Measurements from ENCODE around the gene SLC17A5. TPM values are rescaled to one million over a fixed set of nuclear protein-coding genes. Genes with fewer than 3 reads are reported as not detected.
A peak's percentile ranks its signal among the peaks of the same experiment; 100 is the strongest.

Gene SLC17A5
- total RNA-seq, 1 donor from 2014 or later: 7.5 TPM

GRCh38 chr6:73664701-73665100 lies 10.9 kb upstream of the SLC17A5 start:
- peaks cover 22% of the 10 kb centered on the region for H3K27me3 Mint-ChIP-seq
- intact Hi-C loops (cut with micrococcal nuclease): no loop called here
- POLR2A ChIA-PET: no interaction called here
- CTCF ChIA-PET: interaction anchor here (3.3 kb wide), 1 partner anchor 11 kb away, joined by 14 read pairs; no protein-coding TSS in a partner anchor
- no peak for TF ChIP-seq CTCF (IDR thresholded peaks at IDR 0.05)
- DNase-seq (no peak), ATAC-seq (ENCODE audit: low read depth) (no peak)
- H3K4me1 Mint-ChIP-seq: no peaks in the 10 kb centered on the region
- no peaks in the 10 kb centered on the region for H3K9me3 Mint-ChIP-seq
- H3K4me3 Mint-ChIP-seq: no peak overlapping the region
- H3K36me3 Mint-ChIP-seq (ENCODE audit: low read depth): no peaks in the 10 kb centered on the region
- H3K27ac Mint-ChIP-seq: no peak overlapping the region

- ATAC-seq (ENCODE audit: low read depth) (no peak), DNase-seq (no peak)
- no peak overlapping the region for H3K27ac Mint-ChIP-seq
- CTCF ChIA-PET: no interaction called here
- peaks cover 19% of the 10 kb centered on the region for H3K4me1 Mint-ChIP-seq
- no peaks in the 10 kb centered on the region for H3K9me3 Mint-ChIP-seq
- TF ChIP-seq CTCF (IDR thresholded peaks at IDR 0.05): no peak
- POLR2A ChIA-PET: no interaction called here
- H3K27me3 Mint-ChIP-seq: no peaks in the 10 kb centered on the region
- H3K36me3 Mint-ChIP-seq (ENCODE audit: low read depth): peaks cover 8% of the 10 kb centered on the region
- intact Hi-C loops (cut with micrococcal nuclease): no loop called here
- no peak overlapping the region for H3K4me3 Mint-ChIP-seq
Observed at GRCh38 chr6:73657201-73657600, 3.4 kb upstream of the SLC17A5 start.

GRCh38 chr6:73656531-73657145 lies 2.8 kb upstream of the SLC17A5 start:
- CTCF ChIA-PET: no interaction called here
- Mint-ChIP-seq H3K9me3 (no peaks in the 10 kb centered on the region), H3K4me1 (peaks cover 21% of the 10 kb centered on the region), H3K27ac (no peak overlapping the region), H3K36me3 (ENCODE audit: low read depth) (peaks cover 8% of the 10 kb centered on the region), H3K4me3 (no peak overlapping the region), H3K27me3 (no peaks in the 10 kb centered on the region)
- intact Hi-C loops (cut with micrococcal nuclease): no loop called here
- TF ChIP-seq CTCF (IDR thresholded peaks at IDR 0.05): no peak
- ATAC-seq (ENCODE audit: low read depth) (no peak), DNase-seq (no peak)
- POLR2A ChIA-PET: no interaction called here

- Mint-ChIP-seq H3K27me3 (no peaks in the 10 kb centered on the region), H3K9me3 (no peaks in the 10 kb centered on the region), H3K4me3 (peak overlapping the region; percentile 98), H3K27ac (peak overlapping the region; percentile 93), H3K36me3 (ENCODE audit: low read depth) (peaks cover 11% of the 10 kb centered on the region), H3K4me1 (peaks cover 21% of the 10 kb centered on the region)
- CTCF ChIA-PET: no interaction called here
- DNase-seq (no peak), ATAC-seq (ENCODE audit: low read depth) (no peak)
- POLR2A ChIA-PET: interaction anchor here (0.6 to 3.4 kb wide), 4 partner anchors 134 to 194 kb away, joined by 3 to 110 read pairs (median 5); partner anchors contain the start of genes EEF1A1 and MTO1
- intact Hi-C loops (cut with micrococcal nuclease): loop anchor here (2.0 kb wide), 2 partner anchors 19 to 75 kb away; no protein-coding TSS in a partner anchor
- no peak for TF ChIP-seq CTCF (IDR thresholded peaks at IDR 0.05)
Observed at GRCh38 chr6:73655341-73655917, 1.6 kb upstream of the SLC17A5 start.

All from activated B cell treated with CpG ODN at 0.5 μM for 24 hours (primary cell).